Measurements from ENCODE around the gene ARHGEF2.

DNA sequence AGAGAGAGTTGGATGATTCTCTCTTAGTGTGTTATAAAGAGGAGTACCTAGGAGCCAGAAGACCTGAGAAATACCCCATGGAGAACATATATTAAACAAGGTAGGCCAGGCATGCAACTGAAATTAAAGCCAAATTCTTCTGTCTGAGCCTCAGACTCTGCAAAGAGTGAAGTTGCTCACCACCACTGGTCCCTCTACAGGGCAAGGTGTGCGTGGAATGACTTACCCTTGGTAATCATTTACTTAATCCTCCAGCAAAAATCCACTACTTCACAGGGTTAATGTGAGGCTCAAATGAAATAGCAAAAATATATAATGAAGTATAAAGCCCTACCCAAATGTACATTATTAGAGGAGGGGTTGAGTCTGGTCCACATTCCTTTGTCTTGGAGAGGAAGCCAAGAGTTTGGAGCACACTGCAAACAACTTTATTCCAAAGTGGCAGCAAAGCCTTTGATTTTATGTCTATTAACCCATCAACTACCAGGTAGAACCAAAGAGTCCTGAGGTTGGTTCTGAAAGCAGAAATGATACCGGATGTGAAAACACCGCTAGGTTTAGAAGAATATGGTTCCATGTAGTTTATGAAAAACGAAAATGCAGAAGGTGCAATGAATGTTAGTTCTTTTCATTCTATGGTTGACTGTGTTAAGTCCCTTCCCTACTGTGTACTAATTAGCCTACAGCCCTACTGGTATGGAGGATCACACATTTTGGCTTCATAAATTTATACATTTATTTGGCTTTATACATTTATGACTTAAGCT lies 33.9 kb upstream of the ARHGEF2 start:
- TF ChIP-seq, protein P1, sequence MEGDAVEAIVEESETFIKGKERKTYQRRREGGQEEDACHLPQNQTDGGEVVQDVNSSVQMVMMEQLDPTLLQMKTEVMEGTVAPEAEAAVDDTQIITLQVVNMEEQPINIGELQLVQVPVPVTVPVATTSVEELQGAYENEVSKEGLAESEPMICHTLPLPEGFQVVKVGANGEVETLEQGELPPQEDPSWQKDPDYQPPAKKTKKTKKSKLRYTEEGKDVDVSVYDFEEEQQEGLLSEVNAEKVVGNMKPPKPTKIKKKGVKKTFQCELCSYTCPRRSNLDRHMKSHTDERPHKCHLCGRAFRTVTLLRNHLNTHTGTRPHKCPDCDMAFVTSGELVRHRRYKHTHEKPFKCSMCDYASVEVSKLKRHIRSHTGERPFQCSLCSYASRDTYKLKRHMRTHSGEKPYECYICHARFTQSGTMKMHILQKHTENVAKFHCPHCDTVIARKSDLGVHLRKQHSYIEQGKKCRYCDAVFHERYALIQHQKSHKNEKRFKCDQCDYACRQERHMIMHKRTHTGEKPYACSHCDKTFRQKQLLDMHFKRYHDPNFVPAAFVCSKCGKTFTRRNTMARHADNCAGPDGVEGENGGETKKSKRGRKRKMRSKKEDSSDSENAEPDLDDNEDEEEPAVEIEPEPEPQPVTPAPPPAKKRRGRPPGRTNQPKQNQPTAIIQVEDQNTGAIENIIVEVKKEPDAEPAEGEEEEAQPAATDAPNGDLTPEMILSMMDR (IDR thresholded peaks at IDR 0.05), result no peak
- TF ChIP-seq POLR2A (IDR thresholded peaks at IDR 0.05), result no peak

Measured in thyroid gland (tissue), 4 donors.